GM10248 (cell line): ENCODE measurements around the gene FGR.

ENCODE experiments used
- CTCF ChIA-PET: fragments of 300-600 bp; sonication (Branson Sonifier 250); formaldehyde crosslinking; extraction: SDS; loops from one replicate; lab custom pipeline; 2021; ENCODE audit warnings: antibody characterized with exemption; lab: Yijun Ruan, JAX
- POLR2A ChIA-PET: fragments of 350-650 bp; sonication (Branson Sonifier 250); formaldehyde crosslinking; extraction: SDS; loops from one replicate; lab custom pipeline; 2020; ENCODE audit warnings: antibody characterized with exemption; lab: Yijun Ruan, JAX
- DNase-seq: peaks from one replicate; pipeline ENCODE4 v3.0.0; 2012; ENCODE audit errors: extremely low spot score
- CTCF ChIP-seq: IDR thresholded peaks from 2 replicates; pipeline ENCODE4 v1.5.1; 2012; ENCODE audit warnings: mild to moderate bottlenecking, low read depth; ENCODE audit errors: extremely low read depth, missing control alignments, control extremely low read depth

The FGR gene

DNA sequence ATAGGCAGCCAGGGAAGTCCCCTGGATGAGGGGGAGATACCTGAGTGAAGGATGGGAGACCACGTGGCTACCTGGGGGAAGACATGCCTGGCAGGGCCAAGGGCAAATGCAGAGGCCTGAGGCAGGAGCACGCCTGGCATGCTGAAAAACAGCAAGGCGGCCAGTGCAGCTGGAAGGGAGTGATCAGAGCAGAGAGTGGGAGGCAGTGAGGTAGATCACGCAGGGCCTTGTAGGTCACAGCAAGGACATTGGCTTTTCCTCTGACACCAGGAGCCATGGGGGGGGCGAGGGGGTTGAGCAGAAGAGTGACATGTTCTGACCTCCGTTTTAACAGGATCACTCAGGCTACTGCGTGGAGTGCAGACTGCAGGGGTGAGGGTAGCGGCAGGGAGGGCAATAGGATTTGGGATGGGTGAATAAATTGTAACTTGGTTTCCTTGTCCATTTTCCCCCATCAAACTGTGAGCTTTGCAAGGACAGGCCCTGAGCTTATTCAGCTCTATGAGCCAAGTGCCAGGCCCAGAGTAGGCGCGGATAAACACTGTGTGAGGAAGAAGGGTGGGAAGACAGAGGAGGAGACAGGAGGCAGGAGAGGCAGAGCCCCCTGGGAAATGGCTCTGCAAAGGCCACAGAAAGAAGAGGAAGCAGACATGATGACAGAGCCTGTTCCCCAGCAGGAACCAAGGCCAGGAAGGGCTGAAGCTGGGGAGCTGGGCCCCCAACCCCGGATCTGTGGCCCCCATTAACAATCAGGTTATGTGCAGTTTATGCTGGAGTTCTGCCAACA is 20.4 kb upstream of the FGR start:
- no peak for TF ChIP-seq CTCF
- ChIA-PET POLR2A (interaction anchor here (1.0 kb wide), 1 partner anchor 30 kb away, joined by 4 read pairs; no protein-coding TSS in a partner anchor), CTCF (interaction anchor here (1.4 to 3.2 kb wide), 6 partner anchors 8 to 49 kb away, joined by 3 to 26 read pairs (median 6); no protein-coding TSS in a partner anchor)
- DNase-seq, result no peak

- CTCF ChIA-PET, result interaction anchor here (1.5 to 1.7 kb wide), 2 partner anchors 9 to 10 kb away, joined by 5 to 8 read pairs; no protein-coding TSS in a partner anchor
- no peak for TF ChIP-seq CTCF
- POLR2A ChIA-PET, result no interaction called here
- no peak for DNase-seq
Measured at GRCh38 chr1:27652111-27652864, 17.3 kb upstream of the FGR start.

- no peak for DNase-seq
- ChIA-PET POLR2A (interaction anchor here (0.7 kb wide), 1 partner anchor 25 kb away, joined by 4 read pairs; no protein-coding TSS in a partner anchor), CTCF (interaction anchor here (1.2 to 2.6 kb wide), 7 partner anchors 8 to 42 kb away, joined by 3 to 12 read pairs (median 9); no protein-coding TSS in a partner anchor)
Measured at GRCh38 chr1:27650539-27651175, 15.7 kb upstream of the FGR start.

GRCh38 chr1:27650171-27650538 is 15.2 kb upstream of the FGR start:
- POLR2A ChIA-PET, result interaction anchor here (0.7 kb wide), 1 partner anchor 24 kb away, joined by 4 read pairs; no protein-coding TSS in a partner anchor

More at GRCh38 chr1:27650539-27651175, 15.7 kb upstream of the FGR start:
- TF ChIP-seq CTCF, result no peak

DNA sequence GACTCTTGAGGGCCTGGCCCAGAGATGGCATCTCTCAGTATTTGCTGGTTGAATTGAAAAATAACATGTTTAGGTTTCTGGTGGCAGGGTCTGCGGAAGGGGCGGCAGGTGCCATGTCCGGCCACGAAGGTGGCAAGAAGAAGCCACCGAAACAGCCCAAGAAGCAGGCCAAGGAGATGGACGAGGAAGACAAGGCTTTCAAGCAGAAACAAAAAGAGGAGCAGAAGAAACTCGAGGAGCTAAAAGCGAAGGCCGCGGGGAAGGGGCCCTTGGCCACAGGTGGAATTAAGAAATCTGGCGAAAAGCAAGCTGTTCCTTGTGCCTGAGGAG is 14.3 kb upstream of the FGR start:
- POLR2A ChIA-PET, result no interaction called here
- DNase-seq, result no peak
- no peak for TF ChIP-seq CTCF
- CTCF ChIA-PET, result interaction anchor here (0.7 to 2.6 kb wide), 9 partner anchors 9 to 262 kb away, joined by 3 to 12 read pairs (median 6); no protein-coding TSS in a partner anchor

More at GRCh38 chr1:27650171-27650538, 15.2 kb upstream of the FGR start:
- TF ChIP-seq CTCF, result no peak
- no peak for DNase-seq
- CTCF ChIA-PET, result interaction anchor here (1.2 to 2.6 kb wide), 8 partner anchors 8 to 263 kb away, joined by 3 to 12 read pairs (median 8); no protein-coding TSS in a partner anchor
